Measurements from ENCODE around the gene ASB10. TPM values are rescaled to one million over a fixed set of nuclear protein-coding genes. Genes with fewer than 3 reads are reported as not detected.

Gene ASB10
- total and polyA plus RNA-seq, 2 of the 13 experiments (the other 11 are each of a cell fraction or from before 2014, with no cell fraction given): not detected

- no peak for TF ChIP-seq ZSCAN25 (CRISPR knock-in tag; IDR thresholded peaks at IDR 0.05)
- no peak for TF ChIP-seq ZNF30 (CRISPR knock-in tag; IDR thresholded peaks at IDR 0.05)
- TF ChIP-seq MLXIP (CRISPR knock-in tag; IDR thresholded peaks at IDR 0.05; ENCODE audit: borderline replicate concordance): no peak
- TF ChIP-seq ZNF281 (CRISPR knock-in tag; IDR thresholded peaks at IDR 0.05; ENCODE audit: borderline replicate concordance): no peak
- no peak for TF ChIP-seq ZNF431 (CRISPR knock-in tag; IDR thresholded peaks at IDR 0.05; ENCODE audit: borderline replicate concordance, low read depth)
- TF ChIP-seq PAF1 (CRISPR knock-in tag; IDR thresholded peaks at IDR 0.05): no peak
- TF ChIP-seq NFYC (CRISPR knock-in tag; IDR thresholded peaks at IDR 0.05): no peak
- TF ChIP-seq NR3C1 (CRISPR knock-in tag; IDR thresholded peaks at IDR 0.05): no peak
- TF ChIP-seq ATF7 (IDR thresholded peaks at IDR 0.05): no peak
- no peak for TF ChIP-seq ATF7 (CRISPR knock-in tag; IDR thresholded peaks at IDR 0.05)
- no peak for TF ChIP-seq PBX3 (CRISPR knock-in tag; IDR thresholded peaks at IDR 0.05; ENCODE audit: borderline replicate concordance)
- peak; percentile 56 for TF ChIP-seq HNRNPLL (IDR thresholded peaks at IDR 0.05; ENCODE audit: low read depth, low read length, poor library complexity, severe bottlenecking)
- TF ChIP-seq RAD21 (CRISPR knock-in tag; IDR thresholded peaks at IDR 0.05): peak; percentile 95
- no peak for TF ChIP-seq MBNL3 (CRISPR knock-in tag; conservative IDR thresholded peaks at IDR 0.05)
- no peak for TF ChIP-seq NR2F2 (IDR thresholded peaks at IDR 0.05; ENCODE audit: borderline replicate concordance, low read depth)
- no peak for TF ChIP-seq CHD2 (IDR thresholded peaks at IDR 0.05; ENCODE audit: low read depth, low read length)
- peak; percentile 50 for TF ChIP-seq GATAD1 (CRISPR knock-in tag; IDR thresholded peaks at IDR 0.05)
- no peak for TF ChIP-seq MEIS1 (CRISPR knock-in tag; IDR thresholded peaks at IDR 0.05; ENCODE audit: borderline replicate concordance)
- no peak for TF ChIP-seq ZNF354B (CRISPR knock-in tag; IDR thresholded peaks at IDR 0.05)
- TF ChIP-seq KMT2A (CRISPR knock-in tag; IDR thresholded peaks at IDR 0.05): peak; percentile 57; the same call in 1 of the 2 replicates
Measured at GRCh38 chr7:151172273-151173141, 14.5 kb downstream of the ASB10 start (continued).
